A673 (cell line): ENCODE results near the gene ST7L.

Source experiments
- EZH2 ChIP-seq: fragments of 200-600 bp; sonication (generic); IDR thresholded peaks from 2 replicates; pipeline ENCODE4 v1.6.1; 2017; ENCODE audit warnings: borderline replicate concordance, low read depth, mild to moderate bottlenecking, mixed read lengths, antibody characterized with exemption, low read length; ENCODE audit not compliant: poor library complexity, severe bottlenecking
- TF ChIP-seq, protein P1 (sequence below): fragments of 300-800, 200-600 bp; sonication (generic); conservative IDR thresholded peaks from 2 replicates; pipeline ENCODE4 v1.5.1; 2017; ENCODE audit warnings: low read depth, mild to moderate bottlenecking, antibody characterized with exemption, low read length, moderate library complexity, mixed read lengths

DNA sequence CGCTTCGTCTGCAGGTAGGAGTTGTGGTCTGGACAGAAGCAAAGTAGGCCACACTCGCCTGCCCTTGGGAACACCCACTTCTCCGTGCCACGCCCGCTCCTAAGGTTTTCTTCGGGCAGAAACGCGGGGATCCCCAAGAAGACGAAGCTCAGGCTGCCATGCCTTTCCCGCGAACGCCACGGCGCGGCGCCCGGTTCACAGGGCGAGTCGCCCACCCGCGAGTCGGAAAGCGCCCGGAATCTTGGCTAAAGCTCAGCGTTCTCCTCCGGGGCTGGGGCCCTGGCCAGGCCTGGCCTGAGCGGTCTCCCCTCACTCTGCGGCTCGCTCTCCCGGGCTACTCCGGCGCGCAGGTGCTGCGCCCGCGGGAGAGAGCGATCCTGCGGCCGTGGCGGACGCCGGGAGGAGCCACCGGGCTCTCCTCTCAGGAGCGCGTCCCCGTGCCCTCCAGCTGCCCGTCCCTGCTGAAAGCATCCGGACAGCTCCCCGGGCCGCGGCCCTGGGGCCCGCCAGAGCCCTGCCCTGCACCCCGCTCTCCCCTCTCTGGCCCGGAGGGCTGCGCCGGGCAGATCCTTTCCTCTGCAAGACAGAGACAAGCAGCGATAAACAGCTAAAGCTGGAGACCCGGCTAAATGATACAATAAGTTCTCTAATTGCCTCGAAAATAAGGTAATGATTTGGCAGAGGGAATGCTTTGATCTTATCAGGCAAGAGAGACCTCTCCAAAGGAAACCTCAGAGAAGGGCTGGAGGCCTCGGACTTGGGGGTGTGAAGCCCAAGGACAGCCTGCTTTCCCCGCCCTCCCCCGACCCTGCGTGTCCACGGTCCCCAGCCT lies 116.9 kb downstream of the ST7L start:
- TF ChIP-seq, protein P1, sequence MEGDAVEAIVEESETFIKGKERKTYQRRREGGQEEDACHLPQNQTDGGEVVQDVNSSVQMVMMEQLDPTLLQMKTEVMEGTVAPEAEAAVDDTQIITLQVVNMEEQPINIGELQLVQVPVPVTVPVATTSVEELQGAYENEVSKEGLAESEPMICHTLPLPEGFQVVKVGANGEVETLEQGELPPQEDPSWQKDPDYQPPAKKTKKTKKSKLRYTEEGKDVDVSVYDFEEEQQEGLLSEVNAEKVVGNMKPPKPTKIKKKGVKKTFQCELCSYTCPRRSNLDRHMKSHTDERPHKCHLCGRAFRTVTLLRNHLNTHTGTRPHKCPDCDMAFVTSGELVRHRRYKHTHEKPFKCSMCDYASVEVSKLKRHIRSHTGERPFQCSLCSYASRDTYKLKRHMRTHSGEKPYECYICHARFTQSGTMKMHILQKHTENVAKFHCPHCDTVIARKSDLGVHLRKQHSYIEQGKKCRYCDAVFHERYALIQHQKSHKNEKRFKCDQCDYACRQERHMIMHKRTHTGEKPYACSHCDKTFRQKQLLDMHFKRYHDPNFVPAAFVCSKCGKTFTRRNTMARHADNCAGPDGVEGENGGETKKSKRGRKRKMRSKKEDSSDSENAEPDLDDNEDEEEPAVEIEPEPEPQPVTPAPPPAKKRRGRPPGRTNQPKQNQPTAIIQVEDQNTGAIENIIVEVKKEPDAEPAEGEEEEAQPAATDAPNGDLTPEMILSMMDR = peak; percentile 75
- TF ChIP-seq EZH2 = no peak
